CD14-positive monocyte (primary cell): ENCODE results near the gene TMEM117. TPM values are rescaled to one million over a fixed set of nuclear protein-coding genes. Genes with fewer than 3 reads are reported as not detected.

Experiments used
- DNase-seq, 3 donors: peaks; one replicate each; pipeline ENCODE4 v3.0.0-alpha.2; 2011 to 2022
- H2AFZ ChIP-seq: 2 replicates; pipeline ENCODE4 v1.6.0; 2012; ENCODE audit warnings: mild to moderate bottlenecking, low read depth, low read length, inconsistent platforms; ENCODE audit not compliant: insufficient read depth, poor library complexity, severe bottlenecking
- H3K27ac ChIP-seq, 2 donors: 1 replicate in 1 of 2; 2 replicates in 1 of 2; pipeline ENCODE4 v1.5.1; 2012 to 2013; ENCODE audit warnings: low read length in 2 of 2, control low read depth in 1 of 2, inconsistent platforms in 1 of 2, low read depth in 1 of 2, mild to moderate bottlenecking in 1 of 2
- H3K27me3 ChIP-seq, 2 donors: one replicate each; pipeline versions ENCODE4 v1.6.0 to v1.6.1; 2011 to 2013; ENCODE audit warnings: low read length in 2 of 2; ENCODE audit not compliant: control insufficient read depth in 2 of 2, insufficient read depth in 2 of 2
- H3K36me3 ChIP-seq, 2 donors: replicated peaks in 1 of 2; 1 replicate in 1 of 2; 2 replicates in 1 of 2; pipeline versions ENCODE4 v1.5.1 to v1.6.1; 2012 to 2013; ENCODE audit warnings: low read length in 2 of 2, control low read depth in 1 of 2, inconsistent platforms in 1 of 2, mild to moderate bottlenecking in 1 of 2; ENCODE audit not compliant: insufficient read depth in 2 of 2, control insufficient read depth in 1 of 2
- H3K4me1 ChIP-seq, 2 donors: 1 replicate in 1 of 2; 2 replicates in 1 of 2; pipeline versions ENCODE4 v1.5.1 to v1.6.1; 2012 to 2013; ENCODE audit warnings: low read length in 2 of 2, control low read depth in 1 of 2, inconsistent platforms in 1 of 2, mild to moderate bottlenecking in 1 of 2, moderate library complexity in 1 of 2; ENCODE audit not compliant: insufficient read depth in 2 of 2, control insufficient read depth in 1 of 2
- H3K4me2 ChIP-seq: replicated peaks from 2 replicates; pipeline ENCODE3; 2012; ENCODE audit warnings: low read length, moderate library complexity, mild to moderate bottlenecking; ENCODE audit not compliant: poor library complexity, severe bottlenecking; ENCODE audit errors: extremely low read depth
- H3K4me3 ChIP-seq, 3 experiments: fragments of 200-600 bp in 1 of 3; sonication (generic) in 1 of 3; replicated peaks in 1 of 3; 1 replicate in 2 of 3; 2 replicates in 1 of 3; pipeline ENCODE4 v1.5.1; 2011 to 2013; ENCODE audit warnings: low read length in 3 of 3, mild to moderate bottlenecking in 3 of 3, control low read depth in 2 of 3, low read depth in 2 of 3, inconsistent platforms in 1 of 3, moderate library complexity in 1 of 3
- H3K79me2 ChIP-seq: 2 replicates; pipeline ENCODE4 v1.6.0; 2012; ENCODE audit warnings: mild to moderate bottlenecking, control low read depth, inconsistent platforms, low read length, moderate library complexity; ENCODE audit not compliant: insufficient read depth
- H3K9ac ChIP-seq: 2 replicates; pipeline ENCODE4 v1.6.0; 2017; ENCODE audit warnings: low read length, mild to moderate bottlenecking; ENCODE audit not compliant: insufficient read depth, poor library complexity, severe bottlenecking
- H3K9me3 ChIP-seq, 2 donors: replicated peaks in 1 of 2; 1 replicate in 1 of 2; 2 replicates in 1 of 2; pipeline versions ENCODE4 v1.5.1 to v1.6.1; 2012 to 2013; ENCODE audit warnings: low read length in 2 of 2, control low read depth in 1 of 2; ENCODE audit not compliant: control insufficient read depth in 1 of 2, insufficient read depth in 1 of 2
- H4K20me1 ChIP-seq: 2 replicates; pipeline ENCODE4 v1.6.0; 2012; ENCODE audit warnings: mild to moderate bottlenecking, low read length, control low read depth, moderate library complexity; ENCODE audit not compliant: insufficient read depth
- H3K27ac Mint-ChIP-seq, 7 donors: one replicate each; pipeline ENCODE4 v1.8.0; 2020; ENCODE audit warnings: mild to moderate bottlenecking in 7 of 7, mixed read lengths in 7 of 7, moderate library complexity in 6 of 7, inconsistent platforms in 2 of 7
- H3K27me3 Mint-ChIP-seq, 3 donors: one replicate each; pipeline ENCODE4 v1.8.0; 2021 to 2022; ENCODE audit warnings: low read depth in 3 of 3, mild to moderate bottlenecking in 3 of 3, mixed read lengths in 3 of 3, moderate library complexity in 3 of 3, inconsistent platforms in 1 of 3
- H3K36me3 Mint-ChIP-seq, 2 donors: one replicate each; pipeline ENCODE4 v1.8.0; 2020; ENCODE audit warnings: mixed read lengths in 2 of 2, inconsistent platforms in 1 of 2, mild to moderate bottlenecking in 1 of 2
- H3K4me1 Mint-ChIP-seq: one replicate; pipeline ENCODE4 v1.8.0; 2020; ENCODE audit warnings: mild to moderate bottlenecking, mixed read lengths
- H3K4me3 Mint-ChIP-seq, 2 donors: one replicate each; pipeline ENCODE4 v1.8.0; 2020; ENCODE audit warnings: mild to moderate bottlenecking in 2 of 2, mixed read lengths in 2 of 2, moderate library complexity in 1 of 2
- H3K9me3 Mint-ChIP-seq, 7 donors: one replicate each; pipeline ENCODE4 v1.8.0; 2020 to 2022; ENCODE audit warnings: mixed read lengths in 7 of 7, mild to moderate bottlenecking in 6 of 7, moderate library complexity in 6 of 7, inconsistent platforms in 2 of 7
- CTCF ChIP-seq: fragments of 200-600 bp; IDR thresholded peaks from one replicate; pipeline ENCODE4 v1.8.0; 2022; ENCODE audit warnings: antibody characterized with exemption, mild to moderate bottlenecking
- WGBS: methylation state at CpG from one replicate; pipeline ENCODE4 v1.1.5; 2013; ENCODE audit warnings: missing lambda C conversion rate; ENCODE audit not compliant: insufficient coverage; 5-methylcytosine and 5-hydroxymethylcytosine counted together
- intact Hi-C, 2 donors: fragments of 100-400 bp; cut with micrococcal nuclease; formaldehyde crosslinking; loops; one replicate each; pipeline versions ENCODE4 v1.15.0 to v1.15.1; 2023
- polyA plus RNA-seq, 3 donors: library from polyadenylated mRNA; depleted of rRNA in 1 of 3; unstranded in 2 of 3; stranded (reverse) in 1 of 3; fragments of 300-500 nt in 2 of 3; fragments of >200 nt in 1 of 3; fragmentation: Illumina TruSeq in 2 of 3; gene quantifications; 1 replicate in 2 of 3; 2 replicates in 1 of 3; pipeline ENCODE4 v1.2.3, GENCODE V29; 2012 to 2021

The TMEM117 gene
- polyA plus RNA-seq, 3 donors, result 0.11 to 0.42 TPM; not detected in 1

DNA sequence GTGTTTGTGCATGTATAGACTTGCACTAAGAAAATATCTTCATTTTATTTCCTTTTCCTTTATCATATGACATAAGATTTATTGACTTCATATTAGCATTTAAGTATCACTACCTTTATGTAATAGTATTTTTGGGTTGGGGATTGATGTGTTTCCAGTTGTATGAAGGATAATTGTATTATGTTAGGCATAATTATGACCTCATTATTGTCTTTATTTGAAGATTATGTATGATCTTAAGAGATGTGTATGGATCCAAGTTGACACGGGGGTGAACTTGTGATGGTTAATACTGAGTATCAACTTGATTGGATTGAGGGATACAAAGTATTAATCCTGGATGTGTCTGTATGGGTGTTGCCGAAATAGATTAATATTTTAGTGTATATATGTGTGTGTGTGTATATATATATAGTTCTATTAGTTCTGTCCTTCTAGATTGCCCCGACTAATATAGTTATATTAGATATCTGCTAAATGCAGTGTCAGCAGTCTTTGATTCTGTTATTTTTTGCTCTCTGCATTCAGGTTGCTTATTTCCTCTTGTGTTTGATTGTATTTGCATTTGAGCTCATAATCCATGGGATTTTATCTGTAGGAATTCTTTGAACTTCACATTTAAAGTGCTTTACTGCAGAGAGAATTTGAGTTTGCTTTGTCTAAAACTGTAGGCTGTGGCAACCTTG is 211.0 kb downstream of the TMEM117 start:
- Mint-ChIP-seq H3K4me1 (no peaks in the 10 kb centered on the region), H3K27me3 (no peaks in the 10 kb centered on the region), H3K36me3 (no peaks in the 10 kb centered on the region), H3K27ac (no peak overlapping the region), H3K9me3 (peaks cover 7 to 21% (median 11%) of the 10 kb centered on the region in 7 donors), H3K4me3 (no peak overlapping the region)
- Histone ChIP-seq H3K36me3 (no peaks in the 10 kb centered on the region), H3K9ac (no peak overlapping the region), H3K27ac (no peak overlapping the region), H3K4me1 (no peaks in the 10 kb centered on the region), H3K4me2 (no peak overlapping the region), H3K79me2 (no peaks in the 10 kb centered on the region), H3K27me3 (no peaks in the 10 kb centered on the region), H3K9me3 (peaks cover 12 to 14% of the 10 kb centered on the region in 2 donors), H3K4me3 (no peak overlapping the region), H2AFZ (no peak overlapping the region), H4K20me1 (no peaks in the 10 kb centered on the region)
- 100% methylated on average over 1 of the region's 3 CpGs for WGBS
- no peak for DNase-seq
- intact Hi-C loops, result no loop called here
- TF ChIP-seq CTCF, result no peak

GRCh38 chr12:44052554-44052953 is 216.7 kb downstream of the TMEM117 start:
- Mint-ChIP-seq H3K27ac (no peak overlapping the region), H3K9me3 (peaks cover 0 to 8% (median 5%) of the 10 kb centered on the region in 7 donors), H3K4me3 (no peak overlapping the region), H3K36me3 (no peaks in the 10 kb centered on the region), H3K4me1 (no peaks in the 10 kb centered on the region), H3K27me3 (no peaks in the 10 kb centered on the region)
- Histone ChIP-seq H3K36me3 (no peaks in the 10 kb centered on the region), H3K9ac (no peak overlapping the region), H2AFZ (no peak overlapping the region), H3K4me3 (no peak overlapping the region), H3K79me2 (no peaks in the 10 kb centered on the region), H3K27ac (no peak overlapping the region), H3K4me1 (no peaks in the 10 kb centered on the region), H3K4me2 (no peak overlapping the region), H3K9me3 (no peaks in the 10 kb centered on the region), H4K20me1 (no peaks in the 10 kb centered on the region), H3K27me3 (no peaks in the 10 kb centered on the region)
- TF ChIP-seq CTCF, result no peak
- WGBS, result 86% methylated on average over 3 of the region's 4 CpGs
- no peak for DNase-seq
- intact Hi-C loops, result no loop called here
